Measurements from ENCODE around the gene MTUS2. TPM values are rescaled to one million over a fixed set of nuclear protein-coding genes. Genes with fewer than 3 reads are reported as not detected.

The MTUS2 gene
- total and polyA plus RNA-seq, 2 of the 8 experiments (the other 6 are each of a cell fraction or from before 2014, with no cell fraction given): 0.18 to 0.80 TPM

DNA sequence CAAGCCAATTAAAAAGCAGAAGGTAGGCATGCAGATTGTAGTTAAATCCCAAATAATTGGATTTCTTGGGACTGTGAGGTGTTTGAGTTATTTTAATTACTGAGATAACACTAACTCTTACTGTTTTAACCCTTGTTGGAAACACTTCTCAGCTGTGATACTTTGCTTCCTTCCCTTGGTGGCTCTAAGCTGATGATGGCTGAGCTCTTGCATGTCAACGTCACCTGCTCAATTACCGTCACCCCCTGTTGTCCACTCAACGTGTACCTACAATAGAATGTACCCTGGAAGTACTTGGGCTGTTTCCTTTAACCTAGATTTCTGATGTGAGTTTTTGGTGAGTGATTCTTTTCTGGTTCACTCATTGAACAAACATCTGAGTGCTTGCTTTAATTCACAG, 471.9 kb downstream of the MTUS2 start (continued):
- TF ChIP-seq CHD7 (IDR thresholded peaks at IDR 0.05; ENCODE audit: insufficient replicate concordance, low read length): no peak
- no peak for TF ChIP-seq RXRA (IDR thresholded peaks at IDR 0.05; ENCODE audit: insufficient read depth, low read depth, low read length)
- TF ChIP-seq, protein P1, sequence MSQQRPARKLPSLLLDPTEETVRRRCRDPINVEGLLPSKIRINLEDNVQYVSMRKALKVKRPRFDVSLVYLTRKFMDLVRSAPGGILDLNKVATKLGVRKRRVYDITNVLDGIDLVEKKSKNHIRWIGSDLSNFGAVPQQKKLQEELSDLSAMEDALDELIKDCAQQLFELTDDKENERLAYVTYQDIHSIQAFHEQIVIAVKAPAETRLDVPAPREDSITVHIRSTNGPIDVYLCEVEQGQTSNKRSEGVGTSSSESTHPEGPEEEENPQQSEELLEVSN (IDR thresholded peaks at IDR 0.05): no peak
